HL-60/S4 treated with phorbol 12-myristate 13-acetate at 8.2 ng/mL for 4 days and 3 days (cell line): ENCODE data around the gene GJE1.

Experiments used
- in situ Hi-C: fragments of 300-500 bp; cut with MboI; formaldehyde crosslinking; loops from 2 replicates; pipeline ENCODE4 v1.15.0; 2022; ENCODE audit warnings: low sequenced_read_pairs

GJE1 gene

GRCh38 chr6:142162780-142163179 lies 30.1 kb downstream of the GJE1 start:
- in situ Hi-C loops, result no loop called here

- in situ Hi-C loops, result no loop called here
Observed at GRCh38 chr6:142165227-142165626, 32.5 kb downstream of the GJE1 start.

- in situ Hi-C loops, result no loop called here
Observed at GRCh38 chr6:142167071-142167470, 34.3 kb downstream of the GJE1 start.

GRCh38 chr6:142167486-142167885 lies 34.8 kb downstream of the GJE1 start:
- in situ Hi-C loops, result no loop called here

- in situ Hi-C loops, result no loop called here
Observed at GRCh38 chr6:142171351-142171750, 38.6 kb downstream of the GJE1 start.

GRCh38 chr6:142172758-142173157 lies 40.0 kb downstream of the GJE1 start:
- in situ Hi-C loops, result no loop called here

- in situ Hi-C loops, result no loop called here
Observed at GRCh38 chr6:142173980-142174379, 41.3 kb downstream of the GJE1 start.

- in situ Hi-C loops, result no loop called here
Observed at GRCh38 chr6:142174703-142175102, 42.0 kb downstream of the GJE1 start.

- in situ Hi-C loops, result no loop called here
Observed at GRCh38 chr6:142178129-142178528, 45.4 kb downstream of the GJE1 start.

GRCh38 chr6:142182004-142182403 lies 49.3 kb downstream of the GJE1 start:
- in situ Hi-C loops, result no loop called here

- in situ Hi-C loops, result no loop called here
Observed at GRCh38 chr6:142183351-142183750, 50.6 kb downstream of the GJE1 start.

GRCh38 chr6:142184307-142184706 lies 51.6 kb downstream of the GJE1 start:
- in situ Hi-C loops, result no loop called here
